Stomach smooth muscle (tissue), 2 donors: Measurements from ENCODE around the gene SELENOO.
A peak's percentile ranks its signal among the peaks of the same experiment; 100 is the strongest.

Source experiments
- H3K27ac ChIP-seq: one replicate; pipeline ENCODE4 v1.7.0; 2013; ENCODE audit warnings: mild to moderate bottlenecking, low read length, inconsistent platforms
- H3K27me3 ChIP-seq, 2 donors: one replicate each; pipeline ENCODE4 v1.7.0; 2013; ENCODE audit warnings: low read length in 2 of 2; ENCODE audit not compliant: insufficient read depth in 2 of 2, control insufficient read depth in 1 of 2
- H3K36me3 ChIP-seq, 2 donors: one replicate each; pipeline ENCODE4 v1.7.0; 2013; ENCODE audit warnings: low read length in 2 of 2; ENCODE audit not compliant: control insufficient read depth in 2 of 2, insufficient read depth in 2 of 2
- H3K4me1 ChIP-seq: one replicate; pipeline ENCODE4 v1.7.0; 2013; ENCODE audit warnings: low read length; ENCODE audit not compliant: control insufficient read depth, insufficient read depth
- H3K4me3 ChIP-seq, 2 donors: one replicate each; pipeline ENCODE4 v1.7.0; 2013; ENCODE audit warnings: low read length in 2 of 2
- H3K9ac ChIP-seq, 2 donors: one replicate each; pipeline ENCODE4 v1.7.0; 2013; ENCODE audit warnings: low read length in 2 of 2, mild to moderate bottlenecking in 1 of 2
- H3K9me3 ChIP-seq, 2 donors: one replicate each; pipeline ENCODE4 v1.7.0; 2013; ENCODE audit warnings: low read length in 2 of 2; ENCODE audit not compliant: control insufficient read depth in 2 of 2
- donor health status: healthy.
- donor health status: Pancreatic carcinoma.

The SELENOO gene

DNA sequence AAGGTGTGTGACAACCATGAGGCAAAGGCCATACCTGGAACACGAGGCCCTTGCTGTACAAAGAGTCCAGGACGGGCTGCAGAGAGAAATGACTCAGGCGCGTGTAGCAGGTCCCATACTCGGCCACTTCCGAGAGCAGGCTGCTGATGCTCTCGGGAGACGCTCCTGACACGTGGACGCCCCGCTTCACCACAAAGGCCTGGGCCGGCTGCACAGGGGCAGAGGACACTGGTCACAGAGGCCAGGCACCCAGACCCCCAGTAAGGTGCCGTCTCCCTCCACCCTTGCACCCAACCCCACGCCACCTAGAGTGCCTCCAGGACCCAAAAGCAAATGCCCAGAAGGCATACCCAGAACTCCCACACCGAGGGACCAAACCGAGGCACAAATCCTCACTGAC is 28.6 kb downstream of the SELENOO start:
- H3K27ac ChIP-seq: no peak overlapping the region
- H3K27me3 ChIP-seq: no peaks in the 10 kb centered on the region
- H3K9ac ChIP-seq: no peak overlapping the region
- H3K4me1 ChIP-seq: no peaks in the 10 kb centered on the region
- H3K36me3 ChIP-seq: peaks cover 22 to 27% of the 10 kb centered on the region in 2 donors
- no peaks in the 10 kb centered on the region for H3K9me3 ChIP-seq
- H3K4me3 ChIP-seq: no peak overlapping the region

DNA sequence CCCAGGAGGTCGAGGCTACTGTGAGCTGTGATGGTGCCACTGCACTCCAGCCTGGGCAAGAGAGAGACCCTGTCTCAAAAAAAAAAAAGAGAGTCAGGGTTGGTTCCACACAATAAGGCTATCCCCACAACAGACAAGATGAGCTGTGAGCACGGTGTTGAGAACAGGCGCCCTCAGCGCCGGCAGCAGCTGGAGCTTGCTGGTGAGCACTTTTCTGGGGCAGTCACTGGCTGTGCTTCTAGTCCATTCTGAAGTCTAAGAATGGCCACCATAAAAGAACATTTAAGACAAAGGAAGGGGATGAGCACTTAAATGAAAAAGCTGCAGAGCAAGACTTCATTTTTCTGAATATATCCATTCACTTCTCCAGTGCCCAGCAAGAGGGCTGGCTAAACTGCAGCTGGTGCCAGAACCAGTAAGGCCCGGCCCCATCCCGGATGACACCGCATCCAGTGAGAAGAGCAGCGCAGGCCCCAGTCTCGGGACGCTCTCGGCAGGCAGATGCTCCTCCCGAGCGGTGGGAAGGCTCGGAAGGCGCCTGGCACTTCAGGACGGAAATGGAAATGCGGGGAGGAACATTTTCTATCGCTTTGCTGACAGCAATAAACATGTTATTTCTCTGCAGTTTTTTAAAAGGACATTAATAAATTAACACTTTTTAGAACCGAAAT is 31.8 kb downstream of the SELENOO start:
- Histone ChIP-seq H3K36me3 (peaks cover 9 to 16% of the 10 kb centered on the region in 2 donors), H3K9me3 (no peaks in the 10 kb centered on the region), H3K4me1 (no peaks in the 10 kb centered on the region), H3K27ac (no peak overlapping the region), H3K4me3 (no peak overlapping the region), H3K27me3 (no peaks in the 10 kb centered on the region), H3K9ac (no peak overlapping the region)

DNA sequence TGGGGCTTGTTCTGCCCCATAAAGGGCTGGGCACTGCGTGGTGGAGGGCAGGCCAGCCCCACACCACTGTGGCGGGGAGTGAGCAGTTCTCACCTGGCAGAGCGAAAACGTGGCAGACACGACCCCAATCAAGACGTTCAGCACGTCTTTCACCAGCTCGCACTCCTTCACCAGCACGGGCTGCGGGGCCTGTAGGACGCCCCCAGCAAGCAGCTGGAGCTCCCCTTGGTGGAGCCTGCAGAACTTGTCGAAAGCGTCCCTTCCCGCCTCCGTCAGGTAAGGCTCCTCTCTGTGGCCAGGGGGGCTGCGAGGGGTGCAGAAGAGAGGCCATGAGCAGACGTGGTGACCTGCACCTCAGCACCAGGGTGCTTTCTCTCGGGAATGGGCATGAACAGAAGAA is 32.4 kb downstream of the SELENOO start:
- Histone ChIP-seq H3K27me3 (no peaks in the 10 kb centered on the region), H3K9ac (no peak overlapping the region), H3K9me3 (no peaks in the 10 kb centered on the region), H3K4me1 (no peaks in the 10 kb centered on the region), H3K27ac (no peak overlapping the region), H3K4me3 (no peak overlapping the region), H3K36me3 (peaks cover 9 to 14% of the 10 kb centered on the region in 2 donors)

DNA sequence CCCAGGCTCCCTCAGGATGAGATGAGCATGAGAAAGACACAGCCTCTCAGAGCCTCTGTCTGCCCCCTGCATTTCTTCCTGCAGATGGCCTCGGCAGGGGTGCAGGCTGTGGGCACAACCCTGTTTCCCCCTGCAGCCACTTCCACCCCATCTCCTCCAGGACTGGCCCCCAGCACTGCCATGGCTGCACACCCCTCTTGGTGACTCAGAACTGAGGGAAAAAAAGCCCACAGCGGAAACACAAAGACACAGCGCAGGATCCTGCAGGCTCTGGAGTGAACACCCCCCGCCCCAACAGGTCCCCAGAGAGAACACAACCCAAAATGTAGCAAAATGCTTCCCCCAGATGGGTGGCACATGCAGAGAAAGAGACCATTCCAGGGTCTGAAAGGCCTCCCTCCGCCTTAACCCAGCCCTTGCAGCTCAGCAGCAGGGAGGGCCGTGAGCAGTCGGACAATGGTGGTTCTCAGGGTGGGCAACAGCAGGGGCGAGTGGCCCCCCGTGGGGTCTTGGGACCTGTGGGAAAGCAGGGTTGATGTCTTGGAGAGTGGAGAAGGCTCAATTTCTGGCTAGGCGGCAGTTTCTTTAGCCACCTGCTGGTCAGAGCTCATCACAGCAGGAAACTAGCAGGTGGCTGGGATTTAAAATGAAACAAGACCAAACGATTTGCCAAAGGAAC is 36.1 kb downstream of the SELENOO start:
- peaks cover 10% of the 10 kb centered on the region for H3K4me1 ChIP-seq
- H3K4me3 ChIP-seq: no peak overlapping the region
- no peak overlapping the region for H3K27ac ChIP-seq
- no peaks in the 10 kb centered on the region for H3K27me3 ChIP-seq
- H3K36me3 ChIP-seq: peaks cover 5 to 20% of the 10 kb centered on the region in 2 donors
- H3K9ac ChIP-seq: no peak overlapping the region
- no peaks in the 10 kb centered on the region for H3K9me3 ChIP-seq

DNA sequence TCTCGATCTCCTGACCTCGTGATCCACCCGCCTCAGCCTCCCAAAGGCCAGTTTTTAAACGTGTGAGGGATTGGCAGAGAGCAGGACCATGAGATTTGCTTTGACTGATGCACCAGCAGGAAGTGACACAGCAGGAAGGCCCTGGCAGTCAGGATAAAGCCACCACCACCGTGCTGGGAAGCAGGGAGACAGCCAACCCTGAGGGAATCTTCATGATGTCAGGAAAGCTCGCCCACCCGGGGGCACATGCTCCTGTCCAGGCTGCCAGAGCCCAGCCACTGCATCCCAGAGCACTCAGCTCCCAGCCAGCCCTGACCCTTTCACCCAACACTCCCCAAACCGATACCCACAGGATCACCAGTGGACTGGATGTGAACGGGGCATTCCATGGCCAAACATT is 37.9 kb downstream of the SELENOO start:
- no peaks in the 10 kb centered on the region for H3K27me3 ChIP-seq
- H3K9me3 ChIP-seq: no peaks in the 10 kb centered on the region
- no peak overlapping the region for H3K4me3 ChIP-seq
- no peak overlapping the region for H3K27ac ChIP-seq
- peaks cover 17% of the 10 kb centered on the region for H3K4me1 ChIP-seq
- H3K36me3 ChIP-seq: peaks cover 5 to 18% of the 10 kb centered on the region in 2 donors
- H3K9ac ChIP-seq: no peak overlapping the region

DNA sequence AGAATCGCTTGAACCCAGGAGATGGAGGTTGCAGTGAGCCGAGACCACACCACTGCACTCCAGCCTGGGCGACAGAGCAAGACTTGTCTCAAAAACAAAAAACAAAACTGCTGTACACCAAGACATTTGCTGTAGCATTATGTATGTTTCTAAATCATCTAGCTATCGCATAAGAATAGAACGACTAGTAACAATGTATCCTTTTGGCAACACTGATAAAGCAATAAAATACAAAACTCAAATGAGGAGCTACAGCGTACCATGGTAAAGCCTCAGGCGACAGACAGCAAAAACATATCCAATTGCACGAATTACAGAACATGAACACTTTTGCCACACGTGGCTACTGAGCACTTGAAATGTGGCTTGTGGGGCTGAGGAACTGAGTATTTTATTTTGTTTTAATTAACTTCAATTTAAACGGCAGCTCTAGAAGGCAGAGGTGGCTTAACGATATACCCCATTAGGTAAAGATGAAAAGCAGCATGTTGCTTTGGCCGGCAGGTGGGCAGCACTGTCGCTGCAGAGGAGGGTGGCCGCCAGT is 41.7 kb downstream of the SELENOO start:
- peak overlapping the region; percentile 42 to 97 for H3K4me3 ChIP-seq
- no peak overlapping the region for H3K27ac ChIP-seq
- no peaks in the 10 kb centered on the region for H3K27me3 ChIP-seq
- H3K9me3 ChIP-seq: no peaks in the 10 kb centered on the region
- peaks cover 13 to 21% of the 10 kb centered on the region in 2 donors for H3K36me3 ChIP-seq
- peaks cover 40% of the 10 kb centered on the region for H3K4me1 ChIP-seq
- H3K9ac ChIP-seq: peak overlapping the region; percentile 0 to 20

DNA sequence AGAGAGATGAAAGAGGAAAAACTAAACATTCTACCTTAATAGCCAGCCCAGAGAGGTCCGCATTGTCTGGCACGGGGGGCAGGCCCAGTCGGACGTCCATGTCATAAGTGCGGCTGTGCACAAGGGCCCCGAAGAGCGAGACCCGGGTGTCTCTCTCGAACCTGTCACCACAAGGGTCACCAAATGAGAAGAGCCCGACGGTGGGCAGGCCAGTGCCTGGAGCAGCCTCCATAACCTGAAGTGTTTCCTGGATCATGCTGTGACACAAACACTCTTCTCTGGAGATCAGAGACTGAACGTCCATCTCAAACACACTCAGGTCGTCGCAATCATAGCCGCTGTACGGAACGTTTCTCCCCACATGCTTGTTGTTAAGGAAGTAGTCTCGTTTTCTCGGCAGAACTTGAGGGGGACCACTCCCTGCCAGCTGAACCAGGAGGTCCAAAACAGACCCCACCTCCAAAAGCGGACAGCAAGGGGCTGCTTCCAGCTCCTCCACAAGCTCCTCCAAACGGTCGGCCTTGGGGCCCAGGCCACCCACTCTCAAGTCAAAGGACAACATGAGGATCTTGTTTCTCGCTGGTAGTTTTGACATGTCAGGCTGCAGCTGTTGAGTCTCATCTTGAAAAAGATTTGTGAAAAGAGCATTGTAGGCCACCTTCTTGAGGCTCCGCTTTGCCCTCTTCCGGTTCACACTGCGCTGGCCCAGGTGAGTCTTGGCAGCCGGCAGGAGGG is 43.0 kb downstream of the SELENOO start:
- no peaks in the 10 kb centered on the region for H3K9me3 ChIP-seq
- H3K4me1 ChIP-seq: peaks cover 40% of the 10 kb centered on the region
- H3K27me3 ChIP-seq: no peaks in the 10 kb centered on the region
- H3K4me3 ChIP-seq: peak overlapping the region; percentile 87 to 97
- peak overlapping the region; percentile 92 to 96 for H3K9ac ChIP-seq
- H3K36me3 ChIP-seq: peaks cover 13 to 23% of the 10 kb centered on the region in 2 donors
- peak overlapping the region; percentile 90 for H3K27ac ChIP-seq

DNA sequence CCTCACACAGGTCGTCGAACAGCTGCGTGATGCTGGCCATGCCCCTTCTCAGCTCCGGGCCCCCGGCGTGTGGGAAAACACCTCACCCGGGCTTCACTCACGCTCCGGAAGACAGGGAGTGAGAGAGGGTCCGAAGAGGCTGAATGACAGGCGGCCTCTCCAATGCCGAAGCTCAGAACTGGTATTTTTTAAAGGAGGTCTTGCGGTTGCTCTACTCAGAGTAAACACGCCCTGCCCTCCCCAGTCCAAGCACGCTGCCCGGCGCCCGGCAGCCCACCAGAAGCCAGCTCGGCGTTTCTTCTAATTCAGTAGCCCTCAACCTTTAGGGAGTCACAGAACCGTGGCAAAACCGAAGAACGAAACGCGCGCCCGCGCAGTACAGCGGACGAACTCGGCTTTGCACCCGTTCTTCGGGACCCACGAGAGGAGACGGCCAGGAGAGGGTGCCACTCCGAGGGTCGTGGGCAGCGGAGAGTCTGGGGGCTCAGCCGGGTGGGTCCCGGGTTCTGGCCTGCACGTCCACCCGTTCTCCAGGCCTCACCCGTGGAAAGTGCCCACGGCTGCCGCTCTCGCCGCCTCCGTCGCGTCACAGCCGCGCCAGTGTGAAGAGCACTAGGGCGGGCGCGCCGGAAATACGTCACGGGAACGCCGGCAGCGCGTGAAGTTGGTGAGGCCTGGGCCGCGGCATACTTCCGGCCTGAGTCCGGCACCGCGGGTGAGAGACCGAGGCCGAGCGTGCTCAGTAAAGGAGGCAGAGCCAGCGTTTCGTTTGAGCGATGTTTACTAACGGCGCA is 43.8 kb downstream of the SELENOO start, which contains the start of gene TUBGCP6:
TSS of gene TUBGCP6 (minus strand) at position 604 of the 794 bp plus-strand sequence. CDS start at position 40, 564 bp downstream.
- peaks cover 42% of the 10 kb centered on the region for H3K4me1 ChIP-seq
- peak within 1 kb of the TSS; percentile 87 to 97 for H3K4me3 ChIP-seq
- peak within 1 kb of the TSS; percentile 90 for H3K27ac ChIP-seq
- H3K27me3 ChIP-seq: no peaks in the 10 kb centered on the region
- H3K36me3 ChIP-seq: peaks cover 13 to 21% of the 10 kb centered on the region in 2 donors
- peak within 1 kb of the TSS; percentile 92 to 96 for H3K9ac ChIP-seq
- H3K9me3 ChIP-seq: no peaks in the 10 kb centered on the region

DNA sequence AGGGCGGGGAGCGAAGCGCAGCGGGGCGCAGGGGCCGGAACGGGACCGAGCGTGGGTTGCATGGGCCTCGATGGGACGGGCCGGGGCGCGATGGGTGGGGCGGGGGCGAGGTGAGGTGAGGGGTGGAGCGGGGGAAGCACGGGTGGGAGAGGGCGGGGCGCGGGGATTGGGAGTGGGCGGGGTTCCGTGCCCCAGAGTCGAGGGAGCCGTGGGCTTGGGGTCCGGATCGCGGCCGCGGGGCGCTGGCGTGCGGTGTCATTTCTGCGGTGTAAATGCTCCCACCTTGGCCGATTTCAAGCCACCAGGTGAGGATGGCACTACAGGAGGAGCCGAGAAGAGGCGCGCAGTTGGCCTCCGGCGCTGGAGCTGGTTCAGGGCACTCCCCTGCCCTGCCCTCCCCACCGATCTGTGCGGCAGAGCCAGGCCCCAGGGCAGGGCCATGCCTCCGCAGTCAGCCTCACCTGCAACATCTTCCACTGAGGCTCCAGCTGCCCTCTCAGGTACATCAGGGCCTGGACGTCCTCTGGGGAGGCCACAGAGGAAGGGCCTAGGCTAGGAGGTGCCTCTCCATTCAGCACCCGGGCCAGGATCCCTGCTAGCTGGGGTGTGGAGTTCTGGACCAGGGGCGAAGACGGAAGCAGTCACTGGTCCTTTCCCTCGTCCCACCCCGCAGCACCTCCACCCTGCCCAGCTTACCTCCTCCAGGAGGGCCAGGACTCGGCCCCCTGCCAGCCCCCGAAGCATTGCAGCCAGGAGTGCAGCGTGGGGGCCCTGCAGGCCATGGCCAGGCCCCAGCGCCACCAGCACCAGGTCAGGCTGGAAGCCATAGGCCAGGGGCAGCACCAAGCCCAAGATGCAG is 44.6 kb downstream of the SELENOO start:
- H3K36me3 ChIP-seq: peaks cover 8 to 13% of the 10 kb centered on the region in 2 donors
- H3K4me3 ChIP-seq: peak overlapping the region; percentile 87 to 97
- H3K9me3 ChIP-seq: no peaks in the 10 kb centered on the region
- H3K9ac ChIP-seq: peak overlapping the region; percentile 92 to 96
- H3K4me1 ChIP-seq: peaks cover 50% of the 10 kb centered on the region
- no peaks in the 10 kb centered on the region for H3K27me3 ChIP-seq
- H3K27ac ChIP-seq: peak overlapping the region; percentile 90
